Activated T-cell treated with anti-CD3 and anti-CD28 coated beads for 48 hours (primary cell): ENCODE data around the gene TANC2.
"Not testable (repeated sequence)": the region's sequence is repeated elsewhere in the genome, so short reads cannot be mapped to it uniquely, and the experiment has no call there.

ENCODE experiments used
- DNase-seq: peaks from one replicate; pipeline ENCODE4 v3.0.0-alpha.2; 2020; ENCODE audit warnings: low read depth

The TANC2 gene

GRCh38 chr17:62964506-62964905 is 1.5 kb upstream of the TANC2 start:
- no peak for DNase-seq

GRCh38 chr17:62965174-62965685 is 805 bp upstream of the TANC2 start:
- DNase-seq = peak; percentile 54

GRCh38 chr17:62966426-62967204 is 580 bp downstream of the TANC2 start:
- DNase-seq = peak; percentile 43

GRCh38 chr17:62967205-62967529 is 1.1 kb downstream of the TANC2 start:
- no peak for DNase-seq

GRCh38 chr17:62968445-62968923 is 2.4 kb downstream of the TANC2 start:
- DNase-seq = peak; percentile 18

GRCh38 chr17:62970610-62971009 is 4.6 kb downstream of the TANC2 start:
- DNase-seq = no peak

- DNase-seq = no peak
Observed at GRCh38 chr17:62971853-62972252, 5.8 kb downstream of the TANC2 start.

- no peak for DNase-seq
Observed at GRCh38 chr17:62974788-62975187, 8.8 kb downstream of the TANC2 start.

- no peak for DNase-seq
Observed at GRCh38 chr17:62975206-62975605, 9.2 kb downstream of the TANC2 start.

- DNase-seq = not testable (repeated sequence)
Observed at GRCh38 chr17:62976643-62977231, 10.7 kb downstream of the TANC2 start.

GRCh38 chr17:62980842-62981241 is 14.8 kb downstream of the TANC2 start:
- no peak for DNase-seq

- DNase-seq = no peak
Observed at GRCh38 chr17:62981933-62982332, 15.9 kb downstream of the TANC2 start.

- DNase-seq = no peak
Observed at GRCh38 chr17:62984801-62985200, 18.8 kb downstream of the TANC2 start.

GRCh38 chr17:62986549-62986948 is 20.5 kb downstream of the TANC2 start:
- DNase-seq = no peak

GRCh38 chr17:62987136-62987535 is 21.1 kb downstream of the TANC2 start:
- DNase-seq = no peak

GRCh38 chr17:62989501-62989900 is 23.5 kb downstream of the TANC2 start:
- DNase-seq = no peak

- DNase-seq = no peak
Observed at GRCh38 chr17:62994931-62995330, 28.9 kb downstream of the TANC2 start.

- no peak for DNase-seq
Observed at GRCh38 chr17:62995377-62995885, 29.4 kb downstream of the TANC2 start.

GRCh38 chr17:62996221-62996620 is 30.2 kb downstream of the TANC2 start:
- no peak for DNase-seq

GRCh38 chr17:62998166-62998565 is 32.1 kb downstream of the TANC2 start:
- DNase-seq = no peak

GRCh38 chr17:62998665-62999393 is 32.8 kb downstream of the TANC2 start:
- DNase-seq = no peak

- DNase-seq = no peak
Observed at GRCh38 chr17:62999736-63000135, 33.7 kb downstream of the TANC2 start.
